Hepatocyte (in vitro differentiated cells): Measurements from ENCODE around the gene CDRT4. TPM values are rescaled to one million over a fixed set of nuclear protein-coding genes. Genes with fewer than 3 reads are reported as not detected.

Experiments
- DNase-seq: peaks from one replicate; pipeline ENCODE4 v3.0.0-alpha.2; 2016; ENCODE audit warnings: low spot score
- H2AFZ ChIP-seq: fragments of 200-600 bp; sonication (generic); 2 replicates; pipeline ENCODE4 v1.6.0; 2016; ENCODE audit warnings: antibody characterized with exemption, mild to moderate bottlenecking
- H3K27ac ChIP-seq: fragments of 200-600 bp; sonication (generic); 2 replicates; pipeline ENCODE4 v1.5.1; 2016; ENCODE audit warnings: mild to moderate bottlenecking
- H3K27me3 ChIP-seq: fragments of 200-600 bp; sonication (generic); 2 replicates; pipeline ENCODE4 v1.6.1; 2016
- H3K36me3 ChIP-seq: fragments of 200-600 bp; sonication (generic); replicated peaks from 2 replicates; pipeline ENCODE4 v1.5.1; 2016; ENCODE audit warnings: low read depth; ENCODE audit not compliant: insufficient read depth
- H3K4me1 ChIP-seq: fragments of 200-600 bp; sonication (generic); 2 replicates; pipeline ENCODE4 v1.5.1; 2016; ENCODE audit warnings: mild to moderate bottlenecking, moderate library complexity; ENCODE audit not compliant: insufficient read depth
- H3K4me2 ChIP-seq: fragments of 200-600 bp; sonication (generic); 2 replicates; pipeline ENCODE4 v1.6.0; 2016
- H3K4me3 ChIP-seq: fragments of 200-600 bp; sonication (generic); 2 replicates; pipeline ENCODE4 v1.5.1; 2016; ENCODE audit warnings: mild to moderate bottlenecking
- H3K79me2 ChIP-seq: fragments of 200-600 bp; sonication (generic); 2 replicates; pipeline ENCODE4 v1.6.0; 2017; ENCODE audit warnings: mild to moderate bottlenecking
- H3K9me2 ChIP-seq: fragments of 200-600 bp; sonication (generic); replicated peaks from 2 replicates; pipeline ENCODE4 v1.6.0; 2017; ENCODE audit warnings: mild to moderate bottlenecking; ENCODE audit not compliant: insufficient read depth
- H3K9me3 ChIP-seq: fragments of 200-600 bp; sonication (generic); 2 replicates; pipeline ENCODE4 v1.5.1; 2016; ENCODE audit warnings: low read depth, mild to moderate bottlenecking
- H4K20me1 ChIP-seq: fragments of 200-600 bp; sonication (generic); 2 replicates; pipeline ENCODE4 v1.6.0; 2016; ENCODE audit warnings: mild to moderate bottlenecking; ENCODE audit not compliant: insufficient read depth, poor library complexity, severe bottlenecking
- EZH2 ChIP-seq: fragments of 200-600 bp; sonication (generic); IDR thresholded peaks from 2 replicates; pipeline ENCODE4 v1.6.1; 2016; ENCODE audit warnings: antibody characterized with exemption, mild to moderate bottlenecking, borderline replicate concordance
- EZH2phosphoT487 ChIP-seq: fragments of 200-600 bp; sonication (generic); IDR thresholded peaks from one replicate; pipeline ENCODE4 v1.6.1; 2018; ENCODE audit warnings: antibody characterized with exemption, mild to moderate bottlenecking, low read depth, moderate library complexity; ENCODE audit not compliant: unreplicated experiment, severe bottlenecking
- WGBS: methylation state at CpG from one replicate; pipeline ENCODE4 v1.1.6; 2016; ENCODE audit warnings: low lambda C conversion rate; ENCODE audit errors: missing lambda C conversion rate; 5-methylcytosine and 5-hydroxymethylcytosine counted together
- polyA plus RNA-seq: library from polyadenylated mRNA; unstranded; fragments of >200 nt; fragmentation: Nextera tagmentation; extraction: Ambion mirVana; gene quantifications from 2 replicates; pipeline ENCODE4 v1.2.1, GENCODE V29; 2016
- total RNA-seq: library from RNA; depleted of rRNA; stranded (reverse); fragments of >200 nt; gene quantifications from 2 replicates; pipeline ENCODE4 v1.2.3, GENCODE V29; 2014
- TF ChIP-seq, protein P1 (sequence below): fragments of 200-600 bp; sonication (generic); IDR thresholded peaks from 2 replicates; pipeline ENCODE4 v1.5.1; 2016; ENCODE audit warnings: antibody characterized with exemption, mild to moderate bottlenecking; ENCODE audit not compliant: poor library complexity

Gene CDRT4
- total and polyA plus RNA-seq, 2 experiments from 2014 or later, result 2.7 to 9.6 TPM

DNA sequence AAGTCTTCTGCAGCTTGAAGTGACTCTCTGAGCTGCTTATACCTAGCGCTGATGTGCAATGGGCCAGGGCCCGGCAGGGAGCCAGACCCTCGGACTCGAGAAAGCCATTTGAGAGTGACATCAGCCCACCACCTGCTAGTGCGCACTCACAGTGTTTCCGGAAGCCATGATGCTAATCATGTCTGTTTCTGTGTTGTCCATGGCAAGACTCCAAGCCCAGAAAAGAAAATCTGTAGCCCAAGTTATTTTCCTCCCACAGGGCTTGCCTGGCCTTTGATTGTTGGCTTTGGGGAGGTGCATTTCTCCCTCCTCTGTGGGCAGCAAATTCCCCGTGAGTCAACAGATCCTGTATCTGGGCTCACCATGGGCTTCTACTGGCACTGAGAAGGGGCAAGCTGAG is 1.8 kb upstream of the CDRT4 start:
- DNase-seq, result no peak
- Histone ChIP-seq H3K4me3 (no peak overlapping the region), H3K79me2 (no peaks in the 10 kb centered on the region), H3K4me2 (no peak overlapping the region), H3K27ac (no peak overlapping the region), H3K4me1 (peaks cover 17% of the 10 kb centered on the region), H4K20me1 (no peaks in the 10 kb centered on the region), H3K9me2 (no peaks in the 10 kb centered on the region), H3K9me3 (no peaks in the 10 kb centered on the region), H2AFZ (no peak overlapping the region), H3K27me3 (no peaks in the 10 kb centered on the region), H3K36me3 (no peaks in the 10 kb centered on the region)
- TF ChIP-seq EZH2 (no peak), EZH2phosphoT487 (no peak)
- TF ChIP-seq, protein P1, sequence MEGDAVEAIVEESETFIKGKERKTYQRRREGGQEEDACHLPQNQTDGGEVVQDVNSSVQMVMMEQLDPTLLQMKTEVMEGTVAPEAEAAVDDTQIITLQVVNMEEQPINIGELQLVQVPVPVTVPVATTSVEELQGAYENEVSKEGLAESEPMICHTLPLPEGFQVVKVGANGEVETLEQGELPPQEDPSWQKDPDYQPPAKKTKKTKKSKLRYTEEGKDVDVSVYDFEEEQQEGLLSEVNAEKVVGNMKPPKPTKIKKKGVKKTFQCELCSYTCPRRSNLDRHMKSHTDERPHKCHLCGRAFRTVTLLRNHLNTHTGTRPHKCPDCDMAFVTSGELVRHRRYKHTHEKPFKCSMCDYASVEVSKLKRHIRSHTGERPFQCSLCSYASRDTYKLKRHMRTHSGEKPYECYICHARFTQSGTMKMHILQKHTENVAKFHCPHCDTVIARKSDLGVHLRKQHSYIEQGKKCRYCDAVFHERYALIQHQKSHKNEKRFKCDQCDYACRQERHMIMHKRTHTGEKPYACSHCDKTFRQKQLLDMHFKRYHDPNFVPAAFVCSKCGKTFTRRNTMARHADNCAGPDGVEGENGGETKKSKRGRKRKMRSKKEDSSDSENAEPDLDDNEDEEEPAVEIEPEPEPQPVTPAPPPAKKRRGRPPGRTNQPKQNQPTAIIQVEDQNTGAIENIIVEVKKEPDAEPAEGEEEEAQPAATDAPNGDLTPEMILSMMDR, result no peak
- 93% methylated on average over 7 of the region's 7 CpGs for WGBS

DNA sequence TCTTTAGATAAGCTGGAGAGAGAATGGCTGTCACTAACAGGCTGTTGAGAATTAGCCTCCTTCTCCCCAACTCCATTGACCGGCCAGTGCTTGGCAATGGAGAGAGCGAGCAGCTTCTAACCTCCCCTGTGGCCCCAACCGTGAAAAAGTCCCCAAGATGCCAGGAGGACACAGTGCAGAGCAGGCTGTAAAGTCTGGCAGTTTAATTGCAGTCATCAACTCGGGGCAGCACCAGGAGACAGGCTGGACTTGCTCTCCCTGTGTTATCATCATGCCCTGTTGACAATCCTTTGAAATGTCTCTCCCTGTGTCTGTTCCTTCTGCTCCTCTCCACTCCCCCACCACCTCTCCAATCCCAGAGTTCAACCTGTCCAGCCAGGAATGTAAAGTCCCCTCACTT is 705 bp upstream of the CDRT4 start:
- Histone ChIP-seq H4K20me1 (no peaks in the 10 kb centered on the region), H3K9me2 (no peaks in the 10 kb centered on the region), H3K9me3 (no peaks in the 10 kb centered on the region), H3K27me3 (no peaks in the 10 kb centered on the region), H3K27ac (peak overlapping the region; percentile 82), H3K4me3 (no peak overlapping the region), H3K79me2 (no peaks in the 10 kb centered on the region), H3K36me3 (no peaks in the 10 kb centered on the region), H3K4me1 (peaks cover 25% of the 10 kb centered on the region), H3K4me2 (no peak overlapping the region), H2AFZ (no peak overlapping the region)
- DNase-seq, result peak; percentile 53
- TF ChIP-seq, protein P1, result no peak
- TF ChIP-seq EZH2phosphoT487, result no peak
- TF ChIP-seq EZH2, result no peak
- 19% methylated on average over 4 of the region's 4 CpGs for WGBS

GRCh38 chr17:15466131-15466530 is 1.3 kb downstream of the CDRT4 start:
- Histone ChIP-seq H3K27me3 (no peaks in the 10 kb centered on the region), H3K36me3 (no peaks in the 10 kb centered on the region), H3K4me1 (peaks cover 25% of the 10 kb centered on the region), H3K9me3 (no peaks in the 10 kb centered on the region), H3K9me2 (no peaks in the 10 kb centered on the region), H3K79me2 (no peaks in the 10 kb centered on the region), H3K27ac (no peak overlapping the region), H3K4me3 (no peak overlapping the region), H4K20me1 (no peaks in the 10 kb centered on the region), H2AFZ (no peak overlapping the region), H3K4me2 (no peak overlapping the region)
- WGBS, result 83% methylated on average over 6 of the region's 6 CpGs
- DNase-seq, result no peak
- TF ChIP-seq EZH2 (no peak), EZH2phosphoT487 (no peak)
- TF ChIP-seq, protein P1, result no peak
